ENCODE results near the gene PPTC7.

- no peak for TF ChIP-seq CTCF (IDR thresholded peaks at IDR 0.05)
- no peak for TF ChIP-seq EP300 (IDR thresholded peaks at IDR 0.05)
Observed at GRCh38 chr12:110561471-110562201, 21.5 kb downstream of the PPTC7 start.
